K562 (cell line): ENCODE results near the gene PPA2. TPM values are rescaled to one million over a fixed set of nuclear protein-coding genes. Genes with fewer than 3 reads are reported as not detected.

Experiments
- ATAC-seq: fragments of 200-7000 bp; cut with Tn5 transposase; 3 replicates; pipeline ENCODE4 v1.9.1; 2020; ENCODE audit warnings: moderate library complexity
- BruUV-seq: library from RNA; stranded (reverse); fragments of 400-500 nt; replicated peaks from 2 replicates; lab custom pipeline; 2021; lab: Mats Ljungman, UMichigan
- CTCF ChIA-PET: fragments of 300-600 bp; formaldehyde crosslinking; extraction: SDS; loops from one replicate; lab custom pipeline; 2021; ENCODE audit warnings: low intra/inter-chr PET ratio; lab: Yijun Ruan, JAX
- POLR2A ChIA-PET: fragments of 300-600, 350-650 bp; sonication (Branson Sonifier 250); formaldehyde crosslinking; extraction: SDS; loops from one replicate; lab custom pipeline; 2021; ENCODE audit warnings: antibody characterized with exemption, inconsistent platforms; lab: Yijun Ruan, JAX
- DNase-seq, 4 experiments: peaks; one replicate each; pipeline versions ENCODE4 v3.0.0 to v3.0.0-alpha.2; 2011 to 2018; ENCODE audit warnings: low spot score in 3 of 4, mixed read lengths in 3 of 4; ENCODE audit errors: extremely low read depth in 1 of 4
- FAIRE-seq: peaks from 2 replicates; lab custom pipeline; 2011; peaks lifted over from hg19 to GRCh38; lab: Jason Lieb, UNC
- H2AFZ ChIP-seq: 2 replicates; pipeline ENCODE4 v1.6.0; 2011; ENCODE audit warnings: low read depth, low read length, control low read depth, inconsistent platforms
- H3K27ac ChIP-seq: fragments of 200-600 bp; 3 replicates; pipeline ENCODE4 v1.8.0; 2011; ENCODE audit warnings: low read depth, mild to moderate bottlenecking, control low read depth, inconsistent platforms, low read length, moderate library complexity, mixed read lengths; ENCODE audit errors: extremely low read depth
- H3K27me3 ChIP-seq, 2 experiments: fragments of 300-600 bp in 1 of 2; 2 replicates in 1 of 2; 3 replicates in 1 of 2; pipeline versions ENCODE4 v1.6.0 to v1.8.0; 2011; ENCODE audit warnings: inconsistent platforms in 2 of 2, low read length in 2 of 2, mild to moderate bottlenecking in 1 of 2, mixed read lengths in 1 of 2, moderate library complexity in 1 of 2; ENCODE audit not compliant: control insufficient read depth in 2 of 2, insufficient read depth in 2 of 2
- H3K36me3 ChIP-seq: fragments of 300-600 bp; 3 replicates; pipeline ENCODE4 v1.8.0; 2011; ENCODE audit warnings: mild to moderate bottlenecking, low read length, inconsistent platforms; ENCODE audit not compliant: control insufficient read depth, insufficient read depth
- H3K4me1 ChIP-seq, 2 experiments: fragments of 200-600 bp in 1 of 2; replicated peaks in 1 of 2; 2 replicates in 1 of 2; 3 replicates in 1 of 2; pipeline versions ENCODE4 v1.5.1 to v1.8.0; 2011; ENCODE audit warnings: inconsistent platforms in 2 of 2, low read length in 2 of 2, mild to moderate bottlenecking in 1 of 2, mixed read lengths in 1 of 2, moderate library complexity in 1 of 2; ENCODE audit not compliant: control insufficient read depth in 2 of 2, insufficient read depth in 2 of 2
- H3K4me2 ChIP-seq: 2 replicates; pipeline ENCODE4 v1.6.1; 2011; ENCODE audit warnings: low read length, control low read depth, inconsistent platforms, mixed read lengths; ENCODE audit not compliant: insufficient read depth
- H3K4me3 ChIP-seq: fragments of 200-600 bp; sonication (generic), shearing (Covaris generic); 2 replicates; pipeline ENCODE4 v1.5.1; 2016; ENCODE audit warnings: control low read depth, inconsistent platforms
- H3K79me2 ChIP-seq: fragments of 200-600 bp; 3 replicates; pipeline ENCODE4 v1.8.0; 2011; ENCODE audit warnings: low read length, inconsistent platforms; ENCODE audit not compliant: control insufficient read depth, insufficient read depth
- H3K9ac ChIP-seq, 2 experiments: 2 replicates each; pipeline versions ENCODE4 v1.6.0 to v1.6.1; 2011; ENCODE audit warnings: low read depth in 2 of 2, low read length in 2 of 2, control low read depth in 1 of 2, inconsistent platforms in 1 of 2, mild to moderate bottlenecking in 1 of 2, mixed read lengths in 1 of 2; ENCODE audit not compliant: insufficient read depth in 1 of 2
- H3K9me1 ChIP-seq: one replicate; pipeline ENCODE4 v1.6.0; 2011; ENCODE audit warnings: inconsistent platforms, mild to moderate bottlenecking, low read length, moderate library complexity; ENCODE audit not compliant: control insufficient read depth, insufficient read depth
- H3K9me3 ChIP-seq: replicated peaks from 2 replicates; pipeline ENCODE4 v1.5.1; 2011; ENCODE audit warnings: low read depth, low read length, inconsistent platforms; ENCODE audit not compliant: control insufficient read depth, insufficient read depth
- H4K20me1 ChIP-seq: replicated peaks from 2 replicates; pipeline ENCODE4 v1.6.1; 2011; ENCODE audit warnings: low read length, inconsistent platforms, mixed read lengths; ENCODE audit not compliant: control insufficient read depth, insufficient read depth
- AFF4 ChIP-seq: sonication (generic); formaldehyde crosslinking; IDR thresholded peaks from 2 replicates; pipeline ENCODE4 v1.8.0; 2023; ENCODE audit warnings: mild to moderate bottlenecking, missing genetic modification reagents
- ELF2 ChIP-seq: fragments of 250-450 bp; sonication (Bioruptor Pico); IDR thresholded peaks from 2 replicates; pipeline ENCODE4 v1.5.0; 2021; ENCODE audit warnings: mild to moderate bottlenecking
- EP300 ChIP-seq: IDR thresholded peaks from 2 replicates; pipeline ENCODE4 v1.6.1; 2012; ENCODE audit warnings: low read length, improper control_type of control experiment
- KHSRP ChIP-seq: fragments of 450-650 bp; IDR thresholded peaks from 2 replicates; pipeline ENCODE4 v1.6.1; 2017
- NCOA6 ChIP-seq: fragments of 450-650 bp; IDR thresholded peaks from 2 replicates; pipeline ENCODE4 v1.6.1; 2017; ENCODE audit warnings: mild to moderate bottlenecking
- PHF21A ChIP-seq: fragments of 450-650 bp; IDR thresholded peaks from 2 replicates; pipeline ENCODE4 v1.6.1; 2017; ENCODE audit warnings: low read depth, borderline replicate concordance
- PRMT5 ChIP-seq: sonication (generic); formaldehyde crosslinking; IDR thresholded peaks from 2 replicates; pipeline ENCODE4 v1.5.0; 2020; ENCODE audit warnings: missing genetic modification reagents
- PYGO2 ChIP-seq: fragments of 450-650 bp; IDR thresholded peaks from 2 replicates; pipeline ENCODE4 v1.6.1; 2016; ENCODE audit warnings: mild to moderate bottlenecking, missing genetic modification characterization, moderate library complexity, missing compliant biosample characterization
- RCOR1 ChIP-seq, 2 experiments: IDR thresholded peaks; 2 replicates each; pipeline ENCODE4 v1.6.1; 2012; ENCODE audit warnings: low read depth in 2 of 2, low read length in 2 of 2, borderline replicate concordance in 1 of 2, improper control_type of control experiment in 1 of 2
- SIN3A ChIP-seq, 2 experiments: fragments of 150-350 bp in 1 of 2; IDR thresholded peaks; 2 replicates each; pipeline ENCODE4 v1.6.1; 2011 to 2016; ENCODE audit warnings: borderline replicate concordance in 2 of 2, low read depth in 2 of 2, low read length in 2 of 2, mild to moderate bottlenecking in 2 of 2, moderate library complexity in 2 of 2; ENCODE audit not compliant: control insufficient read depth in 1 of 2
- ZC3H11A ChIP-seq: IDR thresholded peaks from 2 replicates; pipeline ENCODE4 v1.6.1; 2012; ENCODE audit warnings: low read depth, low read length, improper control_type of control experiment
- ZNF224 ChIP-seq: sonication (generic); formaldehyde crosslinking; IDR thresholded peaks from 2 replicates; pipeline ENCODE4 v1.8.0; 2022; ENCODE audit warnings: mild to moderate bottlenecking, missing genetic modification reagents
- ZNF239 ChIP-seq: fragments of 250-450 bp; sonication (Bioruptor Pico); IDR thresholded peaks from 2 replicates; pipeline ENCODE4 v1.4.0; 2020; ENCODE audit warnings: mild to moderate bottlenecking
- ZNF431 ChIP-seq: sonication (generic); formaldehyde crosslinking; IDR thresholded peaks from 2 replicates; pipeline ENCODE4 v1.8.0; 2022; ENCODE audit warnings: mild to moderate bottlenecking, missing genetic modification reagents
- ZNF583 ChIP-seq: fragments of 250-450 bp; sonication (Bioruptor Pico); IDR thresholded peaks from 2 replicates; pipeline ENCODE4 v1.4.0; 2020
- WGBS: fragments of 100-300 bp; shearing (Covaris generic); methylation state at CpG from one replicate; pipeline ENCODE4 v1.1.6; 2016; ENCODE audit warnings: low coverage, mixed read lengths; ENCODE audit not compliant: insufficient coverage; ENCODE audit errors: missing lambda C conversion rate; 5-methylcytosine and 5-hydroxymethylcytosine counted together
- in situ Hi-C: fragments of 300-500 bp; cut with MboI; formaldehyde crosslinking; loops from 4 replicates; pipeline ENCODE4 v1.15.0; 2018; ENCODE audit warnings: inconsistent platforms, mixed read lengths
- intact Hi-C: fragments of 100-400 bp; cut with micrococcal nuclease; formaldehyde crosslinking; loops from 2 replicates; pipeline ENCODE4 v1.14.2; 2022
- polyA plus RNA-seq, 8 experiments: library from polyadenylated mRNA; depleted of rRNA in 4 of 8; stranded (reverse) in 5 of 8; unstranded in 3 of 8; fragments of >200 nt; fragmentation: Nextera tagmentation in 2 of 8; fragmentation: Illumina TruSeq in 1 of 8; extraction: Ambion mirVana in 2 of 8; extraction: Trizol in 1 of 8; gene quantifications; 2 replicates each; pipeline versions ENCODE4 v1.2.1 to v1.2.3, GENCODE V29; 2011 to 2014; ENCODE audit warnings: inconsistent platforms in 1 of 8, missing spikeins in 1 of 8
- total RNA-seq, 7 experiments: library from RNA; depleted of rRNA in 6 of 7; stranded (reverse); fragments of >200 nt in 6 of 7; fragmentation: Illumina TruSeq in 2 of 7; extraction: Trizol in 2 of 7; gene quantifications; 2 replicates each; pipeline versions ENCODE4 v1.2.1 to v1.2.3, GENCODE V29; 2011 to 2021; ENCODE audit warnings: low replicate concordance in 1 of 7

The PPA2 gene
- total and polyA plus RNA-seq, 9 of the 15 experiments (the other 6 are each of a cell fraction or from before 2014, with no cell fraction given) = 48.3 to 190 (median 109) TPM

- TF ChIP-seq AFF4 (CRISPR knock-in tag) (no peak), RCOR1 (IDR thresholded peaks at IDR 0.05; ENCODE audit: borderline replicate concordance in 1 of 2, low read depth in 2 of 2, low read length in 2 of 2) (no peak)
Observed at GRCh38 chr4:105327956-105328355, 145.9 kb downstream of the PPA2 start (continued).

- FAIRE-seq = no peak
- WGBS = 0% methylated on average over 2 of the region's 2 CpGs
- H3K79me2 ChIP-seq = no peaks in the 10 kb centered on the region
- no peak for DNase-seq
- H4K20me1 ChIP-seq = no peaks in the 10 kb centered on the region
- BruUV-seq = no TSS peak
- no peak overlapping the region for H3K27ac ChIP-seq
- ChIA-PET POLR2A (no interaction called here), CTCF (no interaction called here)
- no peaks in the 10 kb centered on the region for H3K27me3 ChIP-seq
- H2AFZ ChIP-seq = no peak overlapping the region
- no peak overlapping the region for H3K4me3 ChIP-seq
- no peak for ATAC-seq
- H3K9me1 ChIP-seq = no peaks in the 10 kb centered on the region
- intact Hi-C loops (no loop called here), in situ Hi-C loops (no loop called here)
- H3K4me2 ChIP-seq = no peak overlapping the region
- no peak overlapping the region for H3K9ac ChIP-seq
- H3K36me3 ChIP-seq = no peaks in the 10 kb centered on the region
- no peaks in the 10 kb centered on the region for H3K9me3 ChIP-seq
- H3K4me1 ChIP-seq = no peaks in the 10 kb centered on the region
- no peak for TF ChIP-seq ZNF431 (CRISPR knock-in tag)
- no peak for TF ChIP-seq PRMT5
- TF ChIP-seq ZNF239 = no peak
- no peak for TF ChIP-seq ELF2 (CRISPR knock-in tag)
- TF ChIP-seq NCOA6 = no peak
- no peak for TF ChIP-seq ZNF224
- TF ChIP-seq SIN3A (IDR thresholded peaks at IDR 0.05; ENCODE audit: borderline replicate concordance in 2 of 2, control insufficient read depth in 1 of 2, low read depth in 2 of 2, low read length in 2 of 2) = no peak
- TF ChIP-seq EP300 = no peak
- no peak for TF ChIP-seq KHSRP
- TF ChIP-seq ZC3H11A = no peak
- TF ChIP-seq PHF21A = no peak
- no peak for TF ChIP-seq ZNF583 (CRISPR knock-in tag)
- TF ChIP-seq PYGO2 = no peak
Observed at GRCh38 chr4:105327222-105327621, 146.6 kb downstream of the PPA2 start.
